Kasumi-1 (cell line): Measurements from ENCODE around the gene EBLN2.
"Not testable (repeated sequence)": the region's sequence is repeated elsewhere in the genome, so short reads cannot be mapped to it uniquely, and the experiment has no call there.

Experiments used
- DNase-seq, 2 experiments: peaks; one replicate each; lab custom pipeline; 2025; lab: John Stamatoyannopoulos, UW

The EBLN2 gene

DNA sequence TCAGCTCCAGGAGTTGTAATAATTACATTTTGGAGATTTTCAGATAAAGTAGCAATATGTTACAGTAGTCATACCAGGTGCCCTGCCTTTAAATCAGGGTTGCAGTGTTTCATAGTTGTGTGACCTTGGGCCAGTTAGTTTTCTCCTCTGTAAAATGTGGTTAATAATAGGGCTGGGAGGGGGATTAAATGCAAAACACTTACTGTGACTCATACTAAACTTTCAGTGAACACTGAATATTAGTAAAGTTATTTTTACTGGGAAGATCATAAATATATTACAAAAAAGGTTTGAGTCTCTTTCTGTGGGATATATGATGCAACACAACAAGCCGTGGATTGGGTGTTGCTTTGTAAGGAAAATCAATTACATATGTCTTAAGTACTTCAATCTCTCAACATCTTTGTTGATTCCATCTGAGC lies 1.1 kb upstream of the EBLN2 start:
- DNase-seq, result no peak

DNA sequence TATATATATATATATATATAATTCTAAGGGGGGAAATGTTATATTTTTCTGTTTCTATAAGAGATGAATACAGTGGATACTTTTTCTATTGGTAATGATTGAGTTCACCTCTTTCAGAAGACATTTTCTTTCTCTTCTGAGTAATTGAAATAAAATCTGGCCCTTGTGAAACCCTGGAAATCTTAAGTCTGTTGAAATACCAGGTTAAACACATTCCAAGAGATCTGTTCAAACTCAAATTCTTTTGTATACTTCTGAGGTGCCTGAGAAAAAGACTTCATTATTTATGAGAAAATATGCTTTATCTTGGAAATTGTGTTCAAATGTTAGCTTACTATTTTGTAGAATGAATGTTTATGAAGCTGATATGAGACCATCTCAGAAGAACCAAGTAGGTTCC lies 4.8 kb downstream of the EBLN2 start:
- DNase-seq, result not testable (repeated sequence)

DNA sequence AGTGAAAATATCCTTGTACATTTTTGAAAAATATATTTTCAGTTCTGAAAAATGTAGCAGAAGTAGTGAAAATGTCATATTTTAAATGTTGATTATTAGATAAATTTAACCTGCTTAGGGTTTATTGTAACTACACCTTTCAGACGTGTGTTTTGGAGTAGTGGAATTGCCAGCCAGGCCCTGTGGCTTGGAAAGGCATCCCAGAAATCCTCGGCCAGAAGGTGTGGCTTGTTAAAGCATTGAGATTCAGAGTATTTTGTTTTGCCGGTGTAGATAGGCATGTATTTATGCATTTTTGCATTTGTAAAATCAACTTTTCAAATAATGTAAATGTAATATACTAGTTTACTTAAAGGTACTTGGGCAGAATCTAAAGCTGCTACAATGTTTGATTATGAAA lies 7.0 kb downstream of the EBLN2 start:
- no peak for DNase-seq

GRCh38 chr3:73069187-73069586 lies 7.7 kb downstream of the EBLN2 start:
- DNase-seq, result no peak

GRCh38 chr3:73069775-73070444 lies 8.5 kb downstream of the EBLN2 start:
- no peak for DNase-seq

GRCh38 chr3:73070675-73071575 lies 9.5 kb downstream of the EBLN2 start:
- no peak for DNase-seq

DNA sequence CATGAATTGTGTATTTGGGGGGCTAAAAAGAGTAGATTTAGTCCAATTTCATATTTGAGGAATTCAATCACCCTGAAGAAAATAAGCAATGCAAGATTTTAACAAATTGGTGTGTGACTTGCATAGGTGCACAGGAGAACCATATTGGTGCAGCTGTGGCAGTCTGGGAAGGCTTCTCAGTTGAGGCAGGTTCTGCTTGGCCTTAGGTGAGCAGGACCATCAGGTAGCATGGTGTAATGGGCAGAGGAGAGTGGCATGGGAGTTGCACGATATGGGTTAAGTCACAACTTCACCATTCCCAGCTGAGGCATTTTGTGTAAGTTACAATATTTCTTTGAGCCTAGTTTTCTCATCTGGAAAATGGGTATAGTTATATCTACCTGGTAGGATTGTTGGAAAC lies 10.5 kb downstream of the EBLN2 start:
- DNase-seq, result no peak

GRCh38 chr3:73072634-73073033 lies 11.2 kb downstream of the EBLN2 start:
- DNase-seq, result peak; percentile 38 to 53

DNA sequence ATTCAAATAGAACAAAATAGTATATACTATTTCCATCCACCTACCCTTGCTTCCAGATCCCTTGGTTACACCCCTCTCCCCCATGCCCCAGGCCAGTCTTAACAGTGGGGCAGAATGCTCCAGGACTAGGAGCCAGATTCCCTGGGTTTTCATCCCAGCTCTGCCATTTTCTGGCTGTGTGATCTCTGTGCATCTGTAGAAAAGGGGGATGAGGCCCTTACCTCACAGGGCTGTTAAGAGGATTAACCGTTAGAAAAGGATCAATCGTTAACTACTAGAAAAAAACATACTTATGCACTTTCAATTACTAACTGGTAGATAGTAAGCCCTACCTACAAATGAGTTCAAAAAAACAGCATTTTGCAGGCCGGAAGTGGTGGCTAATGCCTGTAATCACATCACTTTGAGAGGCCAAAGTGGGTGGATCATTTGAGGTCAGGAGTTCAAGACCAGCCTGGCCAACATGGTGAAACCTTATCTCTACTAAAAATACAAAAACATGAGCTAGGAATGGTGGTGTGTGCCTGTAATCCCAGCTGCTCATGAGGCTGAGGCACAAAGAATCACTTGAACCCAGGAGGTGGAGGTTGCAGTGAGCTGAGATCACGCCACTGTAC lies 11.7 kb downstream of the EBLN2 start:
- no peak for DNase-seq

GRCh38 chr3:73074781-73075180 lies 13.3 kb downstream of the EBLN2 start:
- no peak for DNase-seq

DNA sequence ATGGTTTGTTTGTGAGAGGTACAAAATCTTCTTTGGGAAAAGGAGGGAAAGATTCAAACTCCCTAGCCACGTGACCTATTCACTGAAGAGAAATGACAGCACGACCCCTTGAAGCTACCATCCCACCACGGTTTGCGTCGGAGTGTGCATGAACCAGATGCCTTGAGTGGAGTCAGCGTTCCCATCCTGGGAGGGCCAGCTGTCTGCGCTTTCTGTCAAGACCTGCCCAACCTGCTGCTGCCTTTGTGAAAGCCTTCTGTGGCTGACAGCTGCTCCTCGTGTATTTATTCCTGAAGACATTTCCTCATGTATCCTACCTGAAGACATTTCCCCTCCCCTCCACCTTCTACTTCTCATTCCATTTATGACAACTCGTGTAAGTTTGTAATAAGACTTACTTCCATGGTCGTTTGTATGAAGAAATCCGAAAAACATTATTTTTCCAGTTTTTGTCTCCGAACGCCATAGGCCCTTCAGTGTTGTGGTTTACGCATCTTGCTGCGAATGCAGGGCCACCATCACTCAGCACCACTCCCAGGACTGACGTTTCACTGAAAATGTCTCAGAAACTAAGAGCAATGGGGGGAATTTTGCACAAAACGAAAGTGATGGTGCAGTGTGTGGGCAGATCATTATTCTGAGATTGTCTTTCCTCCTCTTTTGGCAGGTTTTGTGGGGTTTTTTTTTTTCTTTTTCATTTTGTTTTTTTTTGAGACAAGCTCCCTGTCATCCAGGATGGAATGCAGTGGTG lies 18.9 kb downstream of the EBLN2 start:
- no peak for DNase-seq

- no peak for DNase-seq
Observed at GRCh38 chr3:73081140-73081539, 19.7 kb downstream of the EBLN2 start.

DNA sequence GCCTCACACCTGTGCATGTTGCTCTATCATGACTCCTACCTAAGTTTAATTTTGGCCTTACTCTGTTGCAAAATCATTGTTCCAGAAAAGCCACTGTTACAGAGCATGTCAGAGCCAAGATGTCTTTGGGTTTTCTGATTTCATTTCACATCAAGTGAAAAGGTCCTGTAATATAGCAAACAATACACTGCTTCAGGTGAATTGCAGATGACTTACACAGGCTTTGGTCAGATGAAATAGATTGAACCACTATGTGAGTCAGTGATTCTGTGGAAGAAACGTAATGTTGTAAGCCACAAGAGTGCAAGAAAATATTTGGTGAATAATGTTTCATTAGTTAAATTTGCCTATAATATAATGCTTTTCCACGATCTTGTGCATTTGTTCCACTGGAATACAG lies 22.7 kb downstream of the EBLN2 start:
- no peak for DNase-seq

GRCh38 chr3:73086071-73086494 lies 24.6 kb downstream of the EBLN2 start:
- DNase-seq, result peak; percentile 41 to 60

DNA sequence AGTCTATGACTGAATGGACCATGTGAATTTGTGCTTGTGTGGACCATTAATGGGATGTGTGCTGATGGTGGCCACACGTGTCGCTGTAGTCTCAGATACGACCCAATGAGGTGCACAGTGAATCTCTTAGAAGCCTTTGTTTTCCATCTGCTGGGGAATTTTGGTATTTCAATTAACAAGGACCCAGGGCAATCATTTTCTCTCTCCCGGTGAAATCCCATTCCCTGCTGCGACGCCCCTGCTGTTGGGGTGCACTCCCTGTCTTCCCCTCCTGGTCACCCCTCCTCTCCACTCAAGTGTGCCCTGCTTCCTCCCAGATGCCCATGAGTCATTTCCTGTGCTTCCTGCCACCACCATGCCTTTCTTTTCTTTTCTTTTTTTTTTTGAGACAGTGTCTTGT lies 32.7 kb downstream of the EBLN2 start:
- DNase-seq, result peak; percentile 85 to 89

DNA sequence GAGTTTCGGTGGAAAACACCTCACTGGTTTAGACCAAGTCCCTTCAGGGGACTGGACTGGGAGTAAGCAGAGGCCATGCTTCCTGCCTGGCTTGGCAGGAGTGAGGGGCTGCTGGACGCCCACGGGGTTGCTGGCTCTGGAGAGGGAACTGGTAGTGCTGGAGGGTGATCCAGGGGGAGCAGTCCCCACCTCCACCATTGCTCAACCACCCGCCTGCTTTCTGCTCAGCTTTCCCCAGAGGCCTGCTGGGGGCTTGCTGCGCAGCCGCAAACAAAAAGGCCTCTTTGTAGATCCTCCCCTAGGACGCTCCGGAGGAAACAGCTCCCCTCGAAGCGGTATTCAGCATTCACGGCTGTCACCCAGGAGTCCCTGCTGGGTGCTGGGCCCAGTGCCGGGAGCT lies 33.5 kb downstream of the EBLN2 start:
- no peak for DNase-seq

DNA sequence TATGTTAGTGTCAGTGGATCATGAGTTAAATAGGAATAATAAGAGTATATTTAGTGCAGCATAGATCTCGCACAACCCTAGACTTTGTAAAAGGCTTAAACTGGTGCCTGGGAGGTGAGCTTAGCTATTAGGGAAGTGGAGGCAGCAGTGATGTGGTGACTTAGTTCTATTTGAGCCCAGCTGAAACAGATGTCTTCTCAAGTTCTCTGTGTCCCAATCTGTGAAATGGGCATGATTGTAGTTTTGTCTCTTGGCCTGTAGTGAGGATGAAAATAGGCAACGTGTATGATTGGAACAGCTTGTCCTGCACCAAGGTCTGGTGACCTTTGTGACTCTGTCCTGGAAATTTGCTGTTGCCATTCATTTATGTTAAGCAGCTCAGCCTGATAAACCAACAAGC lies 34.7 kb downstream of the EBLN2 start:
- no peak for DNase-seq

DNA sequence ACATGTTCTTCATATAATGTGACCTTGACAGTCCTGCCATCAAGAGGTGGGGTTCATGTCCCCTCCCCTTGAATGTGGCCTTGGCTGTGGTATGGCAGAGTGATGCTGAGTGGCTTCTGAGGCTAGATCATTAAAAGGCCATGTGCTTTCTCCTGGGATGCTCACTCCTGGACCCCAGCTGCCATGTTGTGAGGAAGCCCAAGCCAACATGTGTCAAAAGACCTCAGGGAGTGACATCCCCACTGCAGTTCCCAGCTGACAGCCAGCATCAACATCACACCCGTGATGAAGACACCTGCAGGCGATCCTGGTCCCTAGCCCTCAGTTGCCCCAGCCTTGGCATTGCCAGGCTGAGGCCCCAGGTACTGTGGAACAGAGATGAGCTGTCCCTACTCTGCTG lies 36.6 kb downstream of the EBLN2 start:
- DNase-seq, result no peak

DNA sequence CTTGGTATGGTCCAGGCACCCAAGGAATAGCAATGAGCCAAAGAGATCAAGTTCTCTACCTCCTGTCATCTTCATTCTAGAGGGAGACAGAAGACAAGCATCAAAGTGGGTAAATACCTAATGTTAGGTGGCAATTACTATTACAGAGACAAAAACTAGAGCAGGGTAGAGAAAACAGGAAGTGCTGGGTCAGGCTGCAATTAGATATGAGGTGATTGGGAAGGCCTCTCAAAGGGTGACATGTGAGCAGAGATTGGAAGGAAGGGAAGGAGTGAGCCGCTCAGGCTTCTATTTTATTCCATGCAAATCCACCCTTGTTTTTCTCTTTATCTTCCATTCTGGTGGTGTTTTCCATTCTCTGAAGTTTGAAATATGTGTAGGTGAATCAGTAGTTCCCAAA lies 37.4 kb downstream of the EBLN2 start:
- peak; percentile 23 to 37 for DNase-seq

- DNase-seq, result peak; percentile 73 to 77
Observed at GRCh38 chr3:73100741-73101559, 39.5 kb downstream of the EBLN2 start.

- no peak for DNase-seq
Observed at GRCh38 chr3:73101881-73102280, 40.4 kb downstream of the EBLN2 start.
